KMS-11 (cell line): ENCODE measurements around the gene ATP5MC3.
A peak's percentile ranks its signal among the peaks of the same experiment; 100 is the strongest.

ENCODE experiments used
- H2AFZ ChIP-seq: fragments of 200-600 bp; sonication (generic); 2 replicates; pipeline ENCODE4 v1.6.1; 2016; ENCODE audit warnings: antibody characterized with exemption, mixed run types, low read depth
- H3K27ac ChIP-seq: fragments of 200-600 bp; sonication (generic); 2 replicates; pipeline ENCODE4 v1.6.1; 2016; ENCODE audit warnings: mild to moderate bottlenecking, mixed run types
- H3K27me3 ChIP-seq: fragments of 200-600 bp; sonication (generic); 2 replicates; pipeline ENCODE4 v1.6.1; 2017; ENCODE audit warnings: mild to moderate bottlenecking, low read depth, mixed run types, moderate library complexity; ENCODE audit not compliant: insufficient read depth
- H3K36me3 ChIP-seq: fragments of 200-600 bp; sonication (generic); 2 replicates; pipeline ENCODE4 v1.6.1; 2017; ENCODE audit warnings: mild to moderate bottlenecking, mixed run types; ENCODE audit not compliant: insufficient read depth
- H3K4me1 ChIP-seq: fragments of 200-600 bp; sonication (generic); 2 replicates; pipeline ENCODE4 v1.6.1; 2016; ENCODE audit warnings: mild to moderate bottlenecking, low read depth, mixed run types; ENCODE audit not compliant: poor library complexity, severe bottlenecking
- H3K4me2 ChIP-seq: fragments of 200-600 bp; sonication (generic); 2 replicates; pipeline ENCODE4 v1.7.0; 2016; ENCODE audit warnings: mild to moderate bottlenecking, mixed run types
- H3K4me3 ChIP-seq: fragments of 200-600 bp; sonication (generic); IDR thresholded peaks from 2 replicates; pipeline ENCODE4 v1.6.1; 2017; ENCODE audit warnings: low read depth, low read length, mixed read lengths; ENCODE audit not compliant: insufficient read depth
- H3K79me2 ChIP-seq: fragments of 200-600 bp; sonication (generic); 2 replicates; pipeline ENCODE4 v1.6.1; 2016; ENCODE audit warnings: low read depth, mixed run types; ENCODE audit not compliant: insufficient read depth
- H3K9ac ChIP-seq: fragments of 200-600 bp; sonication (generic); 2 replicates; pipeline ENCODE4 v1.6.1; 2016; ENCODE audit warnings: mild to moderate bottlenecking, mixed run types
- H4K20me1 ChIP-seq: fragments of 200-600 bp; sonication (generic); 2 replicates; pipeline ENCODE4 v1.6.1; 2016; ENCODE audit warnings: mild to moderate bottlenecking, mixed run types; ENCODE audit not compliant: insufficient read depth
- CTCF ChIP-seq: fragments of 200-600 bp; sonication (generic); conservative IDR thresholded peaks from 2 replicates; pipeline ENCODE4 v1.6.1; 2017; ENCODE audit warnings: low read depth, mild to moderate bottlenecking, antibody characterized with exemption, low read length, moderate library complexity, mixed read lengths

The ATP5MC3 gene

GRCh38 chr2:175168564-175168945 is 13.0 kb downstream of the ATP5MC3 start:
- peak overlapping the region; percentile 89 for H3K4me2 ChIP-seq
- H3K27ac ChIP-seq: peak overlapping the region; percentile 41
- H3K27me3 ChIP-seq: no peaks in the 10 kb centered on the region
- no peaks in the 10 kb centered on the region for H3K36me3 ChIP-seq
- H3K4me1 ChIP-seq: peaks cover 55% of the 10 kb centered on the region
- TF ChIP-seq CTCF: no peak
- H4K20me1 ChIP-seq: no peaks in the 10 kb centered on the region
- peaks cover 40% of the 10 kb centered on the region for H3K79me2 ChIP-seq
- H3K4me3 ChIP-seq: peak overlapping the region; percentile 18
- H3K9ac ChIP-seq: peak overlapping the region; percentile 56; the same call in 1 of the 2 replicates
- H2AFZ ChIP-seq: peak overlapping the region; percentile 61; the same call in 1 of the 2 replicates

- no peak for TF ChIP-seq CTCF
- Histone ChIP-seq H3K27me3 (no peaks in the 10 kb centered on the region), H3K4me1 (peaks cover 55% of the 10 kb centered on the region), H3K4me3 (peak within 1 kb of the TSS; percentile 71), H3K79me2 (peaks cover 44% of the 10 kb centered on the region), H3K9ac (peak within 1 kb of the TSS; percentile 78), H3K36me3 (no peaks in the 10 kb centered on the region), H3K27ac (peak within 1 kb of the TSS; percentile 61), H4K20me1 (no peaks in the 10 kb centered on the region), H3K4me2 (peak within 1 kb of the TSS; percentile 89), H2AFZ (peak within 1 kb of the TSS; percentile 70)
Measured at GRCh38 chr2:175167792-175168563, 13.5 kb downstream of the ATP5MC3 start, which contains the start of gene ATF2. Gene ATF2 (minus strand): TSS chr2:175168203. CDS start chr2:175136443, 31,760 bp downstream.

GRCh38 chr2:175167076-175167791 is 14.3 kb downstream of the ATP5MC3 start:
- Histone ChIP-seq H4K20me1 (peaks cover 4% of the 10 kb centered on the region; the same call in 1 of the 2 replicates), H3K4me1 (peaks cover 60% of the 10 kb centered on the region), H2AFZ (peak overlapping the region; percentile 70), H3K27me3 (no peaks in the 10 kb centered on the region), H3K27ac (peak overlapping the region; percentile 61), H3K79me2 (peaks cover 50% of the 10 kb centered on the region), H3K4me3 (peak overlapping the region; percentile 71), H3K9ac (peak overlapping the region; percentile 78), H3K36me3 (no peaks in the 10 kb centered on the region), H3K4me2 (peak overlapping the region; percentile 77)
- TF ChIP-seq CTCF: no peak

GRCh38 chr2:175166216-175166824 is 15.2 kb downstream of the ATP5MC3 start:
- Histone ChIP-seq H3K4me1 (peaks cover 55% of the 10 kb centered on the region), H3K27me3 (no peaks in the 10 kb centered on the region)

More at GRCh38 chr2:175166216-175166824, 15.2 kb downstream of the ATP5MC3 start:
- H3K4me2 ChIP-seq: peak overlapping the region; percentile 77
- no peaks in the 10 kb centered on the region for H3K36me3 ChIP-seq
- H3K4me3 ChIP-seq: no peak overlapping the region
- H3K79me2 ChIP-seq: peaks cover 59% of the 10 kb centered on the region
- no peak overlapping the region for H3K27ac ChIP-seq
- no peak for TF ChIP-seq CTCF
- peak overlapping the region; percentile 78; the same call in 1 of the 2 replicates for H3K9ac ChIP-seq
- peaks cover 6% of the 10 kb centered on the region; the same call in 1 of the 2 replicates for H4K20me1 ChIP-seq
- no peak overlapping the region for H2AFZ ChIP-seq
